Posterior cingulate gyrus (tissue), 11 donors: ENCODE data around the gene DNAJC12.
A peak's percentile ranks its signal among the peaks of the same experiment; 100 is the strongest.
"Not testable (repeated sequence)": the region's sequence is repeated elsewhere in the genome, so short reads cannot be mapped to it uniquely, and the experiment has no call there.

Experiments used
- DNase-seq, 10 donors: peaks; one replicate each; pipeline versions ENCODE4 v3.0.0 to v3.0.0-alpha.2; 2020 to 2021; ENCODE audit warnings: mixed read lengths in 3 of 10
- intact Hi-C: fragments of 100-400 bp; cut with DNase I; formaldehyde crosslinking; loops from one replicate; pipeline ENCODE4 v1.15.1; 2023

Gene DNAJC12

GRCh38 chr10:67794909-67795460 lies 43.0 kb downstream of the DNAJC12 start:
- DNase-seq: no peak
- intact Hi-C loops: no loop called here

- intact Hi-C loops: no loop called here
- DNase-seq: no peak
Observed at GRCh38 chr10:67794256-67794655, 43.7 kb downstream of the DNAJC12 start.

- no peak for DNase-seq
- intact Hi-C loops: no loop called here
Observed at GRCh38 chr10:67793313-67793712, 44.7 kb downstream of the DNAJC12 start.

- intact Hi-C loops: no loop called here
- no peak for DNase-seq
Observed at GRCh38 chr10:67792653-67793052, 45.3 kb downstream of the DNAJC12 start.

- intact Hi-C loops: no loop called here
- no peak for DNase-seq
Observed at GRCh38 chr10:67790534-67791408, 47.2 kb downstream of the DNAJC12 start.

GRCh38 chr10:67789769-67790168 lies 48.2 kb downstream of the DNAJC12 start:
- intact Hi-C loops: loop anchor here (5.0 kb wide), 1 partner anchor 368 kb away; no protein-coding TSS in a partner anchor
- DNase-seq: no peak

GRCh38 chr10:67788028-67788886 lies 49.7 kb downstream of the DNAJC12 start:
- intact Hi-C loops: loop anchor here (5.0 kb wide), 1 partner anchor 369 kb away; no protein-coding TSS in a partner anchor
- peak in 5 of 10 donors; percentile 12 to 82 (median 49) for DNase-seq

- no peak for DNase-seq
- intact Hi-C loops: loop anchor here (5.0 kb wide), 1 partner anchor 372 kb away; no protein-coding TSS in a partner anchor
Observed at GRCh38 chr10:67785098-67785497, 52.9 kb downstream of the DNAJC12 start.

GRCh38 chr10:67784474-67784873 lies 53.5 kb downstream of the DNAJC12 start:
- no peak for DNase-seq
- intact Hi-C loops: no loop called here

GRCh38 chr10:67783606-67784294 lies 54.2 kb downstream of the DNAJC12 start:
- intact Hi-C loops: no loop called here

GRCh38 chr10:67782530-67782929 lies 55.5 kb downstream of the DNAJC12 start:
- no peak for DNase-seq
- intact Hi-C loops: no loop called here

More at GRCh38 chr10:67783606-67784294, 54.2 kb downstream of the DNAJC12 start:
- no peak for DNase-seq

- DNase-seq: no peak
- intact Hi-C loops: loop anchor here (1.0 to 2.0 kb wide), 2 partner anchors 84 to 115 kb away; partner anchors contain the start of gene CTNNA3
Observed at GRCh38 chr10:67780759-67781538, 57.0 kb downstream of the DNAJC12 start.

- not testable (repeated sequence) for DNase-seq
- intact Hi-C loops: loop anchor here (1.0 to 2.0 kb wide), 2 partner anchors 83 to 114 kb away; partner anchors contain the start of gene CTNNA3
Observed at GRCh38 chr10:67780204-67780621, 57.8 kb downstream of the DNAJC12 start.

GRCh38 chr10:67779465-67780203 lies 58.4 kb downstream of the DNAJC12 start:
- peak in 6 of 10 donors; percentile 41 to 84 (median 68) for DNase-seq
- intact Hi-C loops: loop anchor here (1.0 to 2.0 kb wide), 2 partner anchors 83 to 113 kb away; partner anchors contain the start of gene CTNNA3

- DNase-seq: no peak
- intact Hi-C loops: no loop called here
Observed at GRCh38 chr10:67776371-67776770, 61.6 kb downstream of the DNAJC12 start.

- DNase-seq: no peak
- intact Hi-C loops: no loop called here
Observed at GRCh38 chr10:67775279-67775678, 62.7 kb downstream of the DNAJC12 start.

GRCh38 chr10:67772894-67773511 lies 65.0 kb downstream of the DNAJC12 start:
- intact Hi-C loops: no loop called here
- no peak for DNase-seq

- intact Hi-C loops: no loop called here
Observed at GRCh38 chr10:67772151-67772550, 65.8 kb downstream of the DNAJC12 start.

More at GRCh38 chr10:67772151-67772550, 65.8 kb downstream of the DNAJC12 start:
- DNase-seq: no peak
